NCI-H2171 treated with DMSO at 0.1 percent for 48 hours (cell line): Measurements from ENCODE around the gene CXXC1.
"Not testable (repeated sequence)": the region's sequence is repeated elsewhere in the genome, so short reads cannot be mapped to it uniquely, and the experiment has no call there.

Experiments
- DNase-seq: peaks from one replicate; lab custom pipeline; 2025; lab: John Stamatoyannopoulos, UW

CXXC1 gene

DNA sequence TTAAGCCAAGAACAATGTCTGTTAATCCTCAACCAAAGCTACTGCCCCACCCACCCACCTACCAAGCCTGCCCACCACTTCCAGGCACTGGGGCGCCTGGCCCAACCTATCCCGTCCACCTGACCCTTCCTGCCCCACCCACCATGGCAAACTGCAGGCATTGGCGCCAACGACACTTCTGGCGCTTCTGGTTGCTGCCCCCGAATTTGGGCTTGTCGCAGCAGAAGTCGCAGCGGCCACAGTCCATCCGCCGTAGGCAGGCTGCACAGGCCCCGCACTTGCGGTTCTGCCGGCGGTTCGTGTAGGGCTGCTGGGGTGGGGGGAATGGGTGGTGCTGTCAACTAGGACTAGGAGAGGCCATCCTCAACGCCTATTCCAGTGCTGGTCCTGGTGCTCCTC, 13.4 kb downstream of the CXXC1 start:
- DNase-seq: no peak

DNA sequence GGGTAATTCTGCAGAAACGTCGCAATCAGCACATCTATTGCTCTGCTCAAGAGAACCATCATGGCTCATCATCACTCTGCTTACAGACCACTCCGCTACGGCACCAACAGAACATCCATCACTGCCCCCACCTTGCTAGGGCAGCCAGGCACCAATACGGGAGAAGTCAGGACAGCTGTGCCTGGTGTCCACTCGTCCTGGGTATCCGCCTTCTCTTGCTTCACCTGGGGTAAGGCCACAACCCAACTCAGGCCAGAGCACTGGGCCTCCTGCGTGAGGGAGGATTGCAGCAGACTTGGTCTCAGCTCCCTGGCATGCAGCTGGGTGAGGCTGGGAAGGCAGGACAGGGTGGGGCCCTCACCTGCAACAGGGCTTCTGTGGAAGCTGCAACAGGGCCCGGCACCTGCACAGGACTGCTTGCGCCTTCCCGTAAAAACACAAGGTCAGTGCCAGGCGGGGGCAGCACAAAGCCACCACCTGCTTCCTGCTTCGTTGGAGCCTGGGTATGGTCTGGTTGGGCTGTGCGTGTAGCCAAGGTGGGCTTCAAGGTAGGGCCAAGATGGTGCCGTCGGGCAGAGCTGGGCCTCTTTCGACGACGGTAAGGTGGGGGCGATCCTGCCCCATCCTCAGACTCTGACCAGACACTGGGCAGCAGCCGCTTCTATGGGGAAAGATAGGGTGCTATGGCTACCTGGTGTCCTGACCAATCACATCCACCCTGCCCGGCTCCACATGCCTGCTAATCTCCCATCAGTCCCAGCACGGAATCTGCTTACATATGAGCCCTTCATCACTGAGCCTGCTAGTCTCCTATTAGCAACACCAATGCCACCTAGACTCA, 14.1 kb downstream of the CXXC1 start:
- DNase-seq: no peak

DNA sequence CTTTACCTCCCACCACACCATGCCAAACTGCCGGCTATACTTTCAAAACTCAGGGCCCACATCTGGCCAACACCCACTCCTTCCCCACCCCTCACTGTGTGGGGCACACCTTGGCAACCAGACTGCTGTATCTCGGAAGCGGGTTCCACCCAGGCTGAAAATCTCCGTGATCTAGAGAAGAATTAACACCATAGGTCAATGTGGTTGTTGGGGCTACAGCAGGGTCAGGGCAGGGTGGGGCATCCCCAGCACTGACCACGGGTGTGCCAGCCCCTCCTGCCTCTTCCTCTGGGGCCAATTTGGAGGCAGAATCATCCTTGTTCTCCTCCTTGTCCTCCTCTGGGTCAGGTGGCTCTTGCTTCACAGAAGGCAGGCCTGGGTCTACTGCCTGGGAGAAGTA, 14.9 kb downstream of the CXXC1 start:
- DNase-seq: no peak

DNA sequence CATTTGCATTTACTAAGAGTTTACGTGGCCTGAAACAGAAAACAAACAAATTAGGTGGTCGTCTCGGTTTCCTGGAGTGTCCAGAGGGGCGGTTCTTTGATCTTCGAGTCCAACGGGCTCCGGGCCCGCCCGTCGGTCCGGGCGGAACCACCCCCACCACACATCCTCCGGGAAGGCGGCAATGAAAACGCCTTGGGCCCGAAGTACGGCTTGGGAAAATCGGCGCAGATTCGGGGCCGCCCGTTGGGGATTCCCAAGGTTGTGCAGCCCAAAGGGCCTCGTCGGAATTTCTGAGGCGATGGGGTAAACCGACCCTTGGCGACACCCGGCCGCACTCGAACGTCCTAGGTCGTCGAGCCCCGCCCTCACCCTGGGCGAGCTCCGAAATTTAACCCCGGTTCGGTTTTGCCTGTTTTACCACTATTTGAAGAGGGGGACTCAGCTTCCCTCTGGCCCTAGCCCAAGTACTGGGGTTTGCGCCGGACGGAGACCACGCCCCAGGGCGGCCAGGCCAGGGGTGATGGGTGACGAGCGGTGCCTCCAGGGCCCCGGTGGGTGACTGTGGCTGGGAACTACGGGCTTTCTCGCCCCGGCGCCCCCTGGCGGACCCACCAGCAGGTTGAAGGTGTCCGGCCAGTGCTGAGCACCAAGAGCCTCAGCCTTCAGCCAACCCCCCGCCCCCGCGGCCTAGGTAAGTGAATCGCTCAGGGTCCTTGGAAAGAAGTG, 19.3 kb downstream of the CXXC1 start:
- no peak for DNase-seq

DNA sequence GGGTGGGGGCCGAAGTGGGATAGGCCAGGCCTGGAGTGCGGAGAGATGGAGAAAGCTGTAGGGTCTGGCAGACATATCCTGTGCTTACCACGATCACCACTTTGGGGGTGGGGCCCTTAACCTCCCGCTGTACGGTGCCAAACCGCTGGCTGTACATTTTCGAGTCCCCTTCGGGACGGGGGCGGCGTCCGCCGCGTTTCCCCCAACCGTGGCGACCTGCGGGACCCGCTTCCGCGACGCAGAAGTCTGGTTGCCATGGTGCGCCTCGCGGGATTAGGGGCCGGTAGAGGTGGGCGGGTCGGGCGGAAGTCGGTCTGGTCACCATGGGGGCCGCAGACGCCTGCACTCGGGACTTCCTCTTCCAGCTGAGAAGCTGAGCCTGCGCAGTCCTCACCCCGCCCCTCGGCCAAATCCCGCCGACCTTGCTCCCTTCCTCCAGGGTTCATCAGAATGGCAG, 21.2 kb downstream of the CXXC1 start, which contains the start of gene CFAP53:
Gene CFAP53, minus strand, starts transcription at position 248 of the 457 bp plus-strand sequence. Its CDS starts 91 bp downstream, at position 157.
- DNase-seq: peak; percentile 89

DNA sequence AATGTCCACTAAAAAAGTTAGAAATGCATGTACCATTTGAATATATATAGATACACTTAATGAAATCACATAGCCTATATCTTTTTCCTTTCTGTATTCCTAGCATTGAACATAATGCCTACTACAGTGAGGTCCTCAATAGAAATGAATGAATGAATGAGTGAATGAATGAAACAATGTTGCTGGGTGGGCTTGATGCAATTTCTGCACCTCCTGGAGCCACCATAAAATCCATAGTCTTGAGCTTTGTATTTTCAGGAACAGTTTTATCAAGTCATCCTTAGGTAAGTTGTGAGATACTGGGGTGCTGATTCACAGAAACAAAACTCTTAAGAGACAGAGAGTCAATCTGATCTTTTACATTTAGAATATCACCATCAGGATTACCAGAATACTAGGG, 24.5 kb downstream of the CXXC1 start:
- DNase-seq: no peak

DNA sequence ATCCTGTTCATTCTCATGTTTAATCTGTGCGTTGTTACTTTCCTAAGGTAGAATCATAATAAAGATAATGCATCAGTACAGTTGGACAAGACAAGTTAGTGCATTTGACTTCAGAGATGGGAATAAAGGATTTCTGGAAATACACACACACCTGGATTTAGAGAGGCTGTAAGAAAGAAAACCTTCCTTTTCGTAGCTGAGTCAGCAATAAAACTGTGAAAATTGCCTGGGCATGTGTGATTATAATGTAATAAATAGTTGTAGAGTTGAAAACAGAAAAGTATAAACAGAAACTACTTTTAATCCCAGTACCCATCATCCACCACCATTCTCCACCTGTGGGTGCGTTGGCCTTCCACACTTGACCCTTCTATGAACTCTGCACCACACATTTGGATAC, 36.6 kb downstream of the CXXC1 start:
- DNase-seq: no peak

DNA sequence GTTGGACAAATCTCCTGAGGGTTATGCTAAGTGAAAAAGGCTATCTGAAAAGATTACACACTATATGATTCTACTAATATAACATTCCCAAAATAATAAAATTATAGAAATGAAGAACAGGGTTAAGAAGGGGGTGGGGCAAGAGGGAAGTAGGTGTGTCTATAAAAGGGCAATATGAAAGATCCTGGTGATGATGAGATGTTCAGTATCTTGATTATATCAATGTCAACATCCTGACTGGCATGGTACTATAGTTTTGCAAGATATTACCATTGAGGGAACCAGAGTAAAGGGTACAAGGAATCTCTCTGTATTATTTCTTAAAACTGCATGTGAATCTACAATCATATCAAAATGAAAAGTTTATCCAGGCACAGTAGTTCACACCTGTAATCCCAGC, 37.9 kb downstream of the CXXC1 start:
- no peak for DNase-seq

DNA sequence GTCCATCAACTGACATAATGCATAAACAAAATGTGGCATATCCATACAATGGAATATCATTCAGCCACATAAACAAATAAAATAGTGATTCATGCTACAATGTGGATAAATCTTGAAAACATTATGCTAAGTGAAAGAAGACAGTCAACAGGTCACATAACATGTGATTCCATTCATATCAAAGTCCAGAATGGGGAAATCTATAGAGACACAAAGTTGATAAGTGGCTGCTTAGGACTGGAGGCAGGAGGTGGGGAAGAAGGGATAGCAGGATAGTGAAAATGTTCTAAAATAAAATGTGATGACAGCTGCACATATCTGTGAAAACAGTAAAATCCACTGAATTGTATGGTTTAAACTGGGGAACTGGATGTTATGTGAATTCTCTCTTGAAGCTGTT, 39.9 kb downstream of the CXXC1 start:
- DNase-seq: no peak

DNA sequence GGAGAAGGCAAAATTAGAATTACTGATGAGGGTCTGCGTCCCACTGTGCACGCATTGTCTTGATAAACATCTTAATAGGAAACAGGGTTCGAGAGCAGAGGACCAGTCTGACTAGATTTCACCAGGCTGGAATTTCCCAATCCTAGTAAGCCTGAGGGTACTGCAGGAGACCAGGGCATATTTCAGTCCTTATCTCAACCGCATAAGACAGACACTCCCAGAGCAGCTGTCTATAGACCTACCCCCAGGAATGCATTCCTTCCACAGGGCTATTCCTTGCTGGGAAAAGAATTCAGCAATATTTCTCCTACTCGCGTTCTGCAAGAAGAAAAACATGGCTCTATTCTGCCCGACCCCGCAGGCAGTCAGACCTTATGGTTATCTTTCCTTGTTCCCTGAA, 45.7 kb downstream of the CXXC1 start:
- not testable (repeated sequence) for DNase-seq

DNA sequence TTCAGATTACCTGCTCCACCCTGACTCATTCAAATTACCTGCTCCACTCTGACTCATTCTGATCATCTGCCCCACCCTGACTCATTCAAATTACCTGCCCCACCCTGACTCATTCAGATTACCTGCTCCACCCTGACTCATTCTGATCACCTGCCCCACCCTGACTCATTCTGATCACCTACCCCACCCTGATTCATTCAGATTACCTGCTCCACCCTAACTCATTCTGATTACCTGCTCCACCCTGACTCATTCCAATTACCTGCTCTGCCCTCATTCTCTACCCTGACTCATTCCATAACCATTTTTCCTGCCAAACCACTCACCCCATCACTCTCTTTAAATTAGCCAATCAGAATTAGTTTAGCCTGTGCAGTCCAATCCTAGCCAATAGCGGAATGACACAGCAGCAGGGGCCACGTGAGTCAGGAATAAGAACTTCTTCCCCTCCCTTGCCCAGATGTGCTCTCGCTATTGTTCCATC, 47.4 kb downstream of the CXXC1 start:
- DNase-seq: no peak

DNA sequence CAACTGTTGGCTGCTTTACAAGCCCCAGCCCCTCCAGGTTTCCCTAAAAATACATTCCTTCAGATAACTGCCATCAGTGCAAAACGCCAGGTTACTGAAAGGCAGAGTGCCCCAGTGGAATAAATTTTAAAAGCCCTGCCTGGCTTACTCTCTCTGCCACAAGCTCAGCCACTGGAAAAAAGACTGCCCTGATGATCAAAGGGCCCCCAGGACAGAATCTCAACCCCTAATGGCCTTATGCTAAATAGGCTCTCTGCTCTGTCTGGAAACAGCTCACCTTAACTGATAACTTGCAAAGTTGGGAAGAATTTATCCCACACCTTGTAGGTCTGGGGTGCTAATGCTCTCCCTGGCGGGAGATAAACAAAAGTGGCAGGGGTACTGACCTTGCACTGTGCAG, 55.1 kb downstream of the CXXC1 start:
- no peak for DNase-seq
